Calu3 (cell line): ENCODE measurements around the gene ST7. TPM values are rescaled to one million over a fixed set of nuclear protein-coding genes. Genes with fewer than 3 reads are reported as not detected.

Experiments used
- BruUV-seq: library from RNA; stranded (reverse); fragments of 400-500 nt; replicated peaks from 2 replicates; lab custom pipeline; 2021; lab: Mats Ljungman, UMichigan
- CTCF ChIA-PET: fragments of 300-600 bp; sonication (Branson Sonifier 250); formaldehyde crosslinking; loops from one replicate; lab custom pipeline; 2022; ENCODE audit warnings: antibody characterized with exemption; lab: Charles Lee
- DNase-seq: peaks from one replicate; pipeline ENCODE4 v3.0.0; 2022
- H3K27ac Mint-ChIP-seq: one replicate; pipeline ENCODE4 v1.8.0; 2022; ENCODE audit warnings: mixed read lengths; ENCODE audit not compliant: unreplicated experiment
- H3K27me3 Mint-ChIP-seq: one replicate; pipeline ENCODE4 v1.8.0; 2022; ENCODE audit warnings: mixed read lengths; ENCODE audit not compliant: unreplicated experiment
- H3K36me3 Mint-ChIP-seq: one replicate; pipeline ENCODE4 v1.8.0; 2022; ENCODE audit warnings: mild to moderate bottlenecking, moderate library complexity, mixed read lengths; ENCODE audit not compliant: insufficient read depth, unreplicated experiment
- H3K4me1 Mint-ChIP-seq: one replicate; pipeline ENCODE4 v1.8.0; 2022; ENCODE audit warnings: mild to moderate bottlenecking, low read depth, mixed read lengths; ENCODE audit not compliant: unreplicated experiment
- H3K4me3 Mint-ChIP-seq: one replicate; pipeline ENCODE4 v1.8.0; 2022; ENCODE audit warnings: mild to moderate bottlenecking, low read depth, moderate library complexity, mixed read lengths; ENCODE audit not compliant: unreplicated experiment
- H3K9me3 Mint-ChIP-seq: one replicate; pipeline ENCODE4 v1.8.0; 2022; ENCODE audit warnings: low read depth, mixed read lengths; ENCODE audit not compliant: unreplicated experiment
- CTCF ChIP-seq: fragments of 200-600 bp; IDR thresholded peaks from one replicate; pipeline ENCODE4 v1.8.0; 2022; ENCODE audit warnings: antibody characterized with exemption; ENCODE audit not compliant: unreplicated experiment
- intact Hi-C: fragments of 100-400 bp; cut with micrococcal nuclease; formaldehyde crosslinking; loops from one replicate; pipeline ENCODE4 v1.10.0; 2022; ENCODE audit not compliant: unreplicated experiment
- total RNA-seq: library from RNA; stranded (reverse); gene quantifications from 2 replicates; pipeline ENCODE4 v1.2.3, GENCODE V29; 2022

ST7 gene
- total RNA-seq, 1 experiment from 2014 or later: 17.7 TPM

GRCh38 chr7:117076426-117076943 is 123.2 kb downstream of the ST7 start:
- H3K36me3 Mint-ChIP-seq: no peaks in the 10 kb centered on the region
- no peaks in the 10 kb centered on the region for H3K9me3 Mint-ChIP-seq
- no TSS peak for BruUV-seq
- no peaks in the 10 kb centered on the region for H3K27me3 Mint-ChIP-seq
- TF ChIP-seq CTCF: no peak
- CTCF ChIA-PET: no interaction called here
- no peak for DNase-seq
- H3K4me1 Mint-ChIP-seq: no peaks in the 10 kb centered on the region
- no peak overlapping the region for H3K4me3 Mint-ChIP-seq
- no peak overlapping the region for H3K27ac Mint-ChIP-seq
- intact Hi-C loops: no loop called here

- no peak for DNase-seq
- no peak overlapping the region for H3K4me3 Mint-ChIP-seq
- no TSS peak for BruUV-seq
- CTCF ChIA-PET: no interaction called here
- H3K4me1 Mint-ChIP-seq: no peaks in the 10 kb centered on the region
- no peaks in the 10 kb centered on the region for H3K9me3 Mint-ChIP-seq
- no peak overlapping the region for H3K27ac Mint-ChIP-seq
- TF ChIP-seq CTCF: no peak
- no peaks in the 10 kb centered on the region for H3K36me3 Mint-ChIP-seq
- no peaks in the 10 kb centered on the region for H3K27me3 Mint-ChIP-seq
- intact Hi-C loops: no loop called here
Observed at GRCh38 chr7:117077658-117078057, 124.4 kb downstream of the ST7 start.

- Mint-ChIP-seq H3K27ac (no peak overlapping the region), H3K4me1 (peaks cover 4% of the 10 kb centered on the region), H3K9me3 (no peaks in the 10 kb centered on the region), H3K36me3 (no peaks in the 10 kb centered on the region), H3K4me3 (no peak overlapping the region), H3K27me3 (no peaks in the 10 kb centered on the region)
- no peak for TF ChIP-seq CTCF
- DNase-seq: no peak
- no TSS peak for BruUV-seq
- CTCF ChIA-PET: interaction anchor here (0.8 kb wide), 1 partner anchor 22 kb away, joined by 3 read pairs; no protein-coding TSS in a partner anchor
- intact Hi-C loops: no loop called here
Observed at GRCh38 chr7:117082647-117083046, 129.3 kb downstream of the ST7 start.

DNA sequence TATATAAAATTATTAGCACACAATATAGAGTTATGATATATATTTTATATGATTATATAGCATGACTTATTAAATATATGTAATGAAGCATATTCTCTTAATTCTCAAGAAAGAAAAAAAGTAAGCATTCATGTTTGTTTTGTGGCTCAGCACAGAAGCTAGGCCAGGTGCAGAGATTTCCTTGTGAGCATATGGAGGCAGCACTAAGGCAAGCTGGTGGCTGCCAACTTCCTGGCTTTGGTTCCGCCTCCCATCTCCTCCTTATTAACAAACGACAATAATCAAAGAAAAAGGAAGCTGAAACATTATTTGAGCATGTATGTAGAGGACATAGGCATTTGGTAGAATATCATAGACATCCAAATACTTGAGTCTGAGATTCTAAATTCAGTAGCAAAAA is 130.3 kb downstream of the ST7 start:
- intact Hi-C loops: no loop called here
- H3K4me3 Mint-ChIP-seq: no peak overlapping the region
- no peak overlapping the region for H3K27ac Mint-ChIP-seq
- no peak for TF ChIP-seq CTCF
- H3K36me3 Mint-ChIP-seq: no peaks in the 10 kb centered on the region
- CTCF ChIA-PET: no interaction called here
- BruUV-seq: no TSS peak
- no peaks in the 10 kb centered on the region for H3K27me3 Mint-ChIP-seq
- DNase-seq: no peak
- H3K9me3 Mint-ChIP-seq: no peaks in the 10 kb centered on the region
- H3K4me1 Mint-ChIP-seq: peaks cover 10% of the 10 kb centered on the region
